Tibial nerve (tissue), 4 donors: ENCODE measurements around the gene CCDC9B.

Experiments
- EP300 ChIP-seq, 2 donors: sonication (generic); formaldehyde crosslinking; IDR thresholded peaks; one replicate each; pipeline ENCODE4 v1.6.1; 2017; ENCODE audit warnings: antibody characterized with exemption in 2 of 2, mild to moderate bottlenecking in 1 of 2
- POLR2A ChIP-seq, 2 donors: fragments of 450-650 bp; IDR thresholded peaks; one replicate each; pipeline ENCODE4 v1.6.1; 2017; ENCODE audit warnings: antibody characterized with exemption in 2 of 2, mild to moderate bottlenecking in 2 of 2, moderate library complexity in 2 of 2
- TF ChIP-seq, protein P1 (sequence below), 5 experiments: fragments of 200-600 bp in 3 of 5; fragments of 450-650 bp in 2 of 5; sonication (generic) in 3 of 5; IDR thresholded peaks; one replicate each; pipeline ENCODE4 v1.5.1; 2016 to 2019; ENCODE audit warnings: antibody characterized with exemption in 5 of 5, mild to moderate bottlenecking in 3 of 5, moderate library complexity in 2 of 5

DNA sequence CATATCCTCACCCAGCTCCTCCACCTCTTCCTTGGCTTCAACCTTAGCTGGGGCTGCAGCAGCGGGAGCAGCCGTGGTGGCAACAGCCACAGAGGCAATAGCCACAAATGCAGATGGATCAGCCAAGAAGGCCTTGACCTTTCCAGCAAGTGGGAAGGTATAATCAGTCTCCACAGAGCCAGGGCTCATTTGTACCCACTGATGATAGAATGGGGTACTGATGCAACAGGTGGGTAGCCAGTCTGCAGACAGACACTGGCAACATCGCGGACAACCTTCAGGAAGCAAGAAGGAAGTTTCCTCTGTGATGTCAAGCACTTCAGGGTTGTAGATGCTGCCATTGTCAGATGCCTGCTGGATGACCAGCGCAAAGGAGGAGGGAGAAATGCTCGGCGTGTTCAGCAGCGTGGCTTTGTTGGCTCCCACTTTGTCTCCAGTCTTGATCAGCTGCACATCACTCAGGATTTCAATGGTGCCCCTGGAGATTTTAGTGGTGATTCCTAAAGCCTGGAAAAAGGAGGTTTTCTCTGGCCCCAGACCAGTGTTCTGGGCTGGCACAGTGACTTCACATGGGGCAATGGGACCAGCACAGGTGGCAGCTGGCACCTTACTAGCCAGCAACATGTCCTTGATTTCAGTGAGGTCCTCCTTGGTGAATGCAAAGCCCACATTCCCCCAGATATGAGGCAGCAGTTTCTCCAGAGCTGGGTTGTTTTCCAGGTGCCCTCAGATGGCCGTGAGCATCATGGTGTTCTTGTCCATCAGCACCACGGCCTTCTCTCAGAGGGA lies 28.2 kb downstream of the CCDC9B start:
- TF ChIP-seq, protein P1, sequence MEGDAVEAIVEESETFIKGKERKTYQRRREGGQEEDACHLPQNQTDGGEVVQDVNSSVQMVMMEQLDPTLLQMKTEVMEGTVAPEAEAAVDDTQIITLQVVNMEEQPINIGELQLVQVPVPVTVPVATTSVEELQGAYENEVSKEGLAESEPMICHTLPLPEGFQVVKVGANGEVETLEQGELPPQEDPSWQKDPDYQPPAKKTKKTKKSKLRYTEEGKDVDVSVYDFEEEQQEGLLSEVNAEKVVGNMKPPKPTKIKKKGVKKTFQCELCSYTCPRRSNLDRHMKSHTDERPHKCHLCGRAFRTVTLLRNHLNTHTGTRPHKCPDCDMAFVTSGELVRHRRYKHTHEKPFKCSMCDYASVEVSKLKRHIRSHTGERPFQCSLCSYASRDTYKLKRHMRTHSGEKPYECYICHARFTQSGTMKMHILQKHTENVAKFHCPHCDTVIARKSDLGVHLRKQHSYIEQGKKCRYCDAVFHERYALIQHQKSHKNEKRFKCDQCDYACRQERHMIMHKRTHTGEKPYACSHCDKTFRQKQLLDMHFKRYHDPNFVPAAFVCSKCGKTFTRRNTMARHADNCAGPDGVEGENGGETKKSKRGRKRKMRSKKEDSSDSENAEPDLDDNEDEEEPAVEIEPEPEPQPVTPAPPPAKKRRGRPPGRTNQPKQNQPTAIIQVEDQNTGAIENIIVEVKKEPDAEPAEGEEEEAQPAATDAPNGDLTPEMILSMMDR (IDR thresholded peaks at IDR 0.05): no peak
- no peak for TF ChIP-seq POLR2A (IDR thresholded peaks at IDR 0.05)
- no peak for TF ChIP-seq EP300 (IDR thresholded peaks at IDR 0.05)
